HEK293 (cell line): ENCODE data around the gene BIRC6.

ENCODE experiments used
- CTCF ChIA-PET: fragments of 350-600 bp; formaldehyde crosslinking; extraction: SDS; loops from one replicate; lab custom pipeline; 2021; ENCODE audit warnings: antibody characterized with exemption; lab: Yijun Ruan, JAX
- POLR2A ChIA-PET: fragments of 300-600 bp; formaldehyde crosslinking; extraction: SDS; loops from one replicate; lab custom pipeline; 2020; ENCODE audit warnings: antibody characterized with exemption, inconsistent platforms; lab: Yijun Ruan, JAX
- H3K27ac ChIP-seq: fragments of 200-500 bp; sonication (Bioruptor generic); 2 replicates; pipeline ENCODE4 v1.5.1; 2014; ENCODE audit warnings: low read depth, low read length, control low read depth, inconsistent platforms; ENCODE audit errors: extremely low read depth
- H3K36me3 ChIP-seq, 2 experiments: fragments of 200-500 bp in 1 of 2; sonication (Bioruptor generic) in 1 of 2; 1 replicate in 1 of 2; 2 replicates in 1 of 2; pipeline ENCODE4 v1.5.1; 2014 to 2017; ENCODE audit warnings: inconsistent platforms in 2 of 2, low read length in 2 of 2; ENCODE audit not compliant: control insufficient read depth in 2 of 2, insufficient read depth in 1 of 2
- H3K4me1 ChIP-seq: fragments of 200-500 bp; sonication (Bioruptor generic); 2 replicates; pipeline ENCODE4 v1.5.1; 2014; ENCODE audit warnings: mild to moderate bottlenecking, low read length, inconsistent platforms; ENCODE audit not compliant: control insufficient read depth, insufficient read depth
- H3K4me3 ChIP-seq: 2 replicates; pipeline ENCODE4 v1.5.1; 2011; ENCODE audit warnings: low read depth, mild to moderate bottlenecking, control low read depth, low read length, moderate library complexity
- H3K9me3 ChIP-seq: fragments of 200-500 bp; sonication (Bioruptor generic); 2 replicates; pipeline ENCODE4 v1.5.1; 2014; ENCODE audit warnings: low read depth, low read length, inconsistent platforms; ENCODE audit not compliant: control insufficient read depth, insufficient read depth
- PRDM1 ChIP-seq: fragments of 450-650 bp; formaldehyde crosslinking; IDR thresholded peaks from 2 replicates; pipeline ENCODE4; 2016; ENCODE audit warnings: missing biosample characterization, missing genetic modification characterization
- ZBTB1 ChIP-seq: fragments of 450-650 bp; formaldehyde crosslinking; IDR thresholded peaks from 2 replicates; pipeline ENCODE4 v1.5.1; 2016; ENCODE audit warnings: missing biosample characterization, missing genetic modification characterization
- ZBTB17 ChIP-seq: fragments of 450-650 bp; formaldehyde crosslinking; IDR thresholded peaks from 2 replicates; pipeline ENCODE4 v1.5.1; 2016; ENCODE audit warnings: missing biosample characterization, missing genetic modification characterization
- ZNF274 ChIP-seq, 2 experiments: fragments of 200-500 bp in 1 of 2; fragments of 450-650 bp in 1 of 2; sonication (Bioruptor generic) in 1 of 2; formaldehyde crosslinking in 1 of 2; IDR thresholded peaks; 2 replicates each; pipeline versions ENCODE4 v1.5.1 to v1.6.1; 2014 to 2016; ENCODE audit warnings: borderline replicate concordance in 1 of 2, inconsistent platforms in 1 of 2, low read length in 1 of 2, missing biosample characterization in 1 of 2, missing genetic modification characterization in 1 of 2
- ZNF394 ChIP-seq: fragments of 450-650 bp; formaldehyde crosslinking; IDR thresholded peaks from 2 replicates; pipeline ENCODE4 v1.5.1; 2016; ENCODE audit warnings: missing biosample characterization, missing genetic modification characterization, mild to moderate bottlenecking, moderate library complexity, borderline replicate concordance
- ZNF501 ChIP-seq: fragments of 450-650 bp; formaldehyde crosslinking; IDR thresholded peaks from 2 replicates; pipeline ENCODE4 v1.5.1; 2016; ENCODE audit warnings: missing biosample characterization, missing genetic modification characterization
- ZNF555 ChIP-seq: fragments of 450-650 bp; formaldehyde crosslinking; conservative IDR thresholded peaks from 2 replicates; pipeline ENCODE4 v1.5.1; 2017; ENCODE audit warnings: missing biosample characterization, mild to moderate bottlenecking, missing genetic modification characterization, inconsistent platforms
- ZNF660 ChIP-seq: fragments of 450-650 bp; IDR thresholded peaks from 2 replicates; pipeline ENCODE4 v1.5.1; 2018; ENCODE audit warnings: missing biosample characterization, mild to moderate bottlenecking, missing genetic modification characterization
- ZNF837 ChIP-seq: fragments of 450-650 bp; formaldehyde crosslinking; IDR thresholded peaks from 2 replicates; pipeline ENCODE4 v1.5.1; 2016; ENCODE audit warnings: missing biosample characterization, missing genetic modification characterization
- TF ChIP-seq, protein P1 (sequence below): fragments of 450-650 bp; formaldehyde crosslinking; IDR thresholded peaks from 2 replicates; pipeline ENCODE4 v1.5.1; 2016; ENCODE audit warnings: missing biosample characterization, missing genetic modification characterization
- TF ChIP-seq, protein P2 (sequence below): fragments of 450-650 bp; formaldehyde crosslinking; IDR thresholded peaks from 2 replicates; pipeline ENCODE4 v1.5.1; 2016; ENCODE audit warnings: missing biosample characterization, missing genetic modification characterization
- TF ChIP-seq, protein P3 (sequence below): fragments of 450-650 bp; formaldehyde crosslinking; IDR thresholded peaks from 2 replicates; pipeline ENCODE4 v1.5.1; 2016; ENCODE audit warnings: missing biosample characterization, missing genetic modification characterization
- TF ChIP-seq, protein P4 (sequence below): fragments of 450-650 bp; formaldehyde crosslinking; IDR thresholded peaks from 2 replicates; pipeline ENCODE4 v1.5.1; 2016; ENCODE audit warnings: missing biosample characterization, missing genetic modification characterization
- TF ChIP-seq, protein P5 (sequence below): fragments of 450-650 bp; formaldehyde crosslinking; IDR thresholded peaks from 2 replicates; pipeline ENCODE4 v1.5.1; 2016; ENCODE audit warnings: missing biosample characterization, missing genetic modification characterization, low read depth
- TF ChIP-seq, protein P6 (sequence below): fragments of 450-650 bp; formaldehyde crosslinking; IDR thresholded peaks from 2 replicates; pipeline ENCODE4 v1.5.1; 2017; ENCODE audit warnings: missing biosample characterization, missing genetic modification characterization
- TF ChIP-seq, protein P7 (sequence below): IDR thresholded peaks from 2 replicates; pipeline ENCODE4 v1.6.1; 2011; ENCODE audit warnings: mild to moderate bottlenecking, low read depth, low read length, borderline replicate concordance

The BIRC6 gene

DNA sequence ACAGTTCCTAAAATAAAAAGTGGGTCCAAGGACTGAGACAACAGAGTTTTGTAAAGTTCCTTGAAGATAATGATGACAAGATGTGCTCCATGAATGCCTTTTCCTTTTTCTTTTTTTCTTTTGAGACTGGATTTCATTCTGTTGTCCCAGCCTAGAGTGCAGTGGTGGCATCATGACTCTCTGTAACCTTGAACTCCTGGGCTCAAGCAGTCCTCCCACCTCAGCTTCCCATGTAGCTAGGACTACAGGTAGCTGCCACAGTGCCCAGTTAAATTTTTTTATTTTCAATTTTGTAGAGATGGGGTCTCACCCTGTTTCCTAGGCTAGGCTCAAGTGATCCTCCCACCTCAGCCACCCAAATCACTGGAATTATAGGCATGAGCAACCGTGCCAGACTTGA is 254.9 kb downstream of the BIRC6 start:
- H3K4me1 ChIP-seq: no peaks in the 10 kb centered on the region
- H3K27ac ChIP-seq: no peak overlapping the region
- TF ChIP-seq ZNF837 (tag by site-specific recombination): no peak
- TF ChIP-seq ZNF394 (tag by site-specific recombination): no peak
- TF ChIP-seq, protein P1, sequence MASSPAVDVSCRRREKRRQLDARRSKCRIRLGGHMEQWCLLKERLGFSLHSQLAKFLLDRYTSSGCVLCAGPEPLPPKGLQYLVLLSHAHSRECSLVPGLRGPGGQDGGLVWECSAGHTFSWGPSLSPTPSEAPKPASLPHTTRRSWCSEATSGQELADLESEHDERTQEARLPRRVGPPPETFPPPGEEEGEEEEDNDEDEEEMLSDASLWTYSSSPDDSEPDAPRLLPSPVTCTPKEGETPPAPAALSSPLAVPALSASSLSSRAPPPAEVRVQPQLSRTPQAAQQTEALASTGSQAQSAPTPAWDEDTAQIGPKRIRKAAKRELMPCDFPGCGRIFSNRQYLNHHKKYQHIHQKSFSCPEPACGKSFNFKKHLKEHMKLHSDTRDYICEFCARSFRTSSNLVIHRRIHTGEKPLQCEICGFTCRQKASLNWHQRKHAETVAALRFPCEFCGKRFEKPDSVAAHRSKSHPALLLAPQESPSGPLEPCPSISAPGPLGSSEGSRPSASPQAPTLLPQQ (tag by site-specific recombination): no peak
- TF ChIP-seq, protein P2, sequence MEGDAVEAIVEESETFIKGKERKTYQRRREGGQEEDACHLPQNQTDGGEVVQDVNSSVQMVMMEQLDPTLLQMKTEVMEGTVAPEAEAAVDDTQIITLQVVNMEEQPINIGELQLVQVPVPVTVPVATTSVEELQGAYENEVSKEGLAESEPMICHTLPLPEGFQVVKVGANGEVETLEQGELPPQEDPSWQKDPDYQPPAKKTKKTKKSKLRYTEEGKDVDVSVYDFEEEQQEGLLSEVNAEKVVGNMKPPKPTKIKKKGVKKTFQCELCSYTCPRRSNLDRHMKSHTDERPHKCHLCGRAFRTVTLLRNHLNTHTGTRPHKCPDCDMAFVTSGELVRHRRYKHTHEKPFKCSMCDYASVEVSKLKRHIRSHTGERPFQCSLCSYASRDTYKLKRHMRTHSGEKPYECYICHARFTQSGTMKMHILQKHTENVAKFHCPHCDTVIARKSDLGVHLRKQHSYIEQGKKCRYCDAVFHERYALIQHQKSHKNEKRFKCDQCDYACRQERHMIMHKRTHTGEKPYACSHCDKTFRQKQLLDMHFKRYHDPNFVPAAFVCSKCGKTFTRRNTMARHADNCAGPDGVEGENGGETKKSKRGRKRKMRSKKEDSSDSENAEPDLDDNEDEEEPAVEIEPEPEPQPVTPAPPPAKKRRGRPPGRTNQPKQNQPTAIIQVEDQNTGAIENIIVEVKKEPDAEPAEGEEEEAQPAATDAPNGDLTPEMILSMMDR (tag by site-specific recombination): no peak
- TF ChIP-seq, protein P3, sequence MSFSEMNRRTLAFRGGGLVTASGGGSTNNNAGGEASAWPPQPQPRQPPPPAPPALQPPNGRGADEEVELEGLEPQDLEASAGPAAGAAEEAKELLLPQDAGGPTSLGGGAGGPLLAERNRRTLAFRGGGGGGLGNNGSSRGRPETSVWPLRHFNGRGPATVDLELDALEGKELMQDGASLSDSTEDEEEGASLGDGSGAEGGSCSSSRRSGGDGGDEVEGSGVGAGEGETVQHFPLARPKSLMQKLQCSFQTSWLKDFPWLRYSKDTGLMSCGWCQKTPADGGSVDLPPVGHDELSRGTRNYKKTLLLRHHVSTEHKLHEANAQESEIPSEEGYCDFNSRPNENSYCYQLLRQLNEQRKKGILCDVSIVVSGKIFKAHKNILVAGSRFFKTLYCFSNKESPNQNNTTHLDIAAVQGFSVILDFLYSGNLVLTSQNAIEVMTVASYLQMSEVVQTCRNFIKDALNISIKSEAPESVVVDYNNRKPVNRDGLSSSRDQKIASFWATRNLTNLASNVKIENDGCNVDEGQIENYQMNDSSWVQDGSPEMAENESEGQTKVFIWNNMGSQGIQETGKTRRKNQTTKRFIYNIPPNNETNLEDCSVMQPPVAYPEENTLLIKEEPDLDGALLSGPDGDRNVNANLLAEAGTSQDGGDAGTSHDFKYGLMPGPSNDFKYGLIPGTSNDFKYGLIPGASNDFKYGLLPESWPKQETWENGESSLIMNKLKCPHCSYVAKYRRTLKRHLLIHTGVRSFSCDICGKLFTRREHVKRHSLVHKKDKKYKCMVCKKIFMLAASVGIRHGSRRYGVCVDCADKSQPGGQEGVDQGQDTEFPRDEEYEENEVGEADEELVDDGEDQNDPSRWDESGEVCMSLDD (tag by site-specific recombination): no peak
- TF ChIP-seq ZNF660 (tag by site-specific recombination): no peak
- TF ChIP-seq PRDM1 (tag by site-specific recombination): no peak
- peaks cover 44 to 55% of the 10 kb centered on the region in 2 experiments for H3K36me3 ChIP-seq
- ChIA-PET CTCF (no interaction called here), POLR2A (no interaction called here)
- no peak overlapping the region for H3K4me3 ChIP-seq
- H3K9me3 ChIP-seq: no peaks in the 10 kb centered on the region

DNA sequence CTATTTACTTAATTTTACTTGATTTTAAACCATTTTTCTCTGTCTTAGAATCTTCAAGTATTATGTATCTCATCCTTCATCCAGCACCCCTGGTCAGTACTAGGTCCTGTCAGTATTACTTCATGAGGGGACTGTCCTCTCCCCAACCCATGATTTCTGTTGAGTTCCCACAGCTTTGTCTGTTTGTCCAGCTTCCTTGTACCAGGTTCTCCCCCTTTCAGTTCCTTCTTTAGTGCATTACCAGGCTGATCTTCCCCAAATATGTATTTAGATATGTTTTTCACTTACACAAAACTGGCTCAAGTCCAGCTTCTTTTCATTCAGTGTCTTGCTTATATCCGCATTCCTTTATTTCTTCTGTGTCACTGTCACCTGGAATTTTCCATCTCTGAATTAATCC is 257.3 kb downstream of the BIRC6 start:
- no peaks in the 10 kb centered on the region for H3K9me3 ChIP-seq
- ChIA-PET POLR2A (no interaction called here), CTCF (interaction anchor here (0.6 kb wide), 1 partner anchor 904 kb away, joined by 3 read pairs; no protein-coding TSS in a partner anchor)
- peaks cover 49 to 58% of the 10 kb centered on the region in 2 experiments for H3K36me3 ChIP-seq
- H3K4me3 ChIP-seq: no peak overlapping the region
- no peaks in the 10 kb centered on the region for H3K4me1 ChIP-seq
- TF ChIP-seq ZBTB17 (tag by site-specific recombination) (no peak), ZNF274 (IDR thresholded peaks at IDR 0.05; ENCODE audit: low read length) (no peak), ZNF274 (tag by site-specific recombination; IDR thresholded peaks at IDR 0.05; ENCODE audit: borderline replicate concordance) (no peak), ZNF501 (no peak), ZNF555 (tag by site-specific recombination) (no peak), ZBTB1 (tag by site-specific recombination) (no peak)
- TF ChIP-seq, protein P4, sequence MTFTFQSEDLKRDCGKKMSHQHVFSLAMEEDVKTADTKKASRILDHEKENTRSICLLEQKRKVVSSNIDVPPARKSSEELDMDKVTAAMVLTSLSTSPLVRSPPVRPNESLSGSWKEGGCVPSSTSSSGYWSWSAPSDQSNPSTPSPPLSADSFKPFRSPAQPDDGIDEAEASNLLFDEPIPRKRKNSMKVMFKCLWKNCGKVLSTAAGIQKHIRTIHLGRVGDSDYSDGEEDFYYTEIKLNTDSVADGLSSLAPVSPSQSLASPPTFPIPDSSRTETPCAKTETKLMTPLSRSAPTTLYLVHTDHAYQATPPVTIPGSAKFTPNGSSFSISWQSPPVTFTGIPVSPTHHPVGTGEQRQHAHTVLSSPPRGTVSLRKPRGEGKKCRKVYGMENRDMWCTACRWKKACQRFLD (tag by site-specific recombination): no peak
- TF ChIP-seq, protein P5, sequence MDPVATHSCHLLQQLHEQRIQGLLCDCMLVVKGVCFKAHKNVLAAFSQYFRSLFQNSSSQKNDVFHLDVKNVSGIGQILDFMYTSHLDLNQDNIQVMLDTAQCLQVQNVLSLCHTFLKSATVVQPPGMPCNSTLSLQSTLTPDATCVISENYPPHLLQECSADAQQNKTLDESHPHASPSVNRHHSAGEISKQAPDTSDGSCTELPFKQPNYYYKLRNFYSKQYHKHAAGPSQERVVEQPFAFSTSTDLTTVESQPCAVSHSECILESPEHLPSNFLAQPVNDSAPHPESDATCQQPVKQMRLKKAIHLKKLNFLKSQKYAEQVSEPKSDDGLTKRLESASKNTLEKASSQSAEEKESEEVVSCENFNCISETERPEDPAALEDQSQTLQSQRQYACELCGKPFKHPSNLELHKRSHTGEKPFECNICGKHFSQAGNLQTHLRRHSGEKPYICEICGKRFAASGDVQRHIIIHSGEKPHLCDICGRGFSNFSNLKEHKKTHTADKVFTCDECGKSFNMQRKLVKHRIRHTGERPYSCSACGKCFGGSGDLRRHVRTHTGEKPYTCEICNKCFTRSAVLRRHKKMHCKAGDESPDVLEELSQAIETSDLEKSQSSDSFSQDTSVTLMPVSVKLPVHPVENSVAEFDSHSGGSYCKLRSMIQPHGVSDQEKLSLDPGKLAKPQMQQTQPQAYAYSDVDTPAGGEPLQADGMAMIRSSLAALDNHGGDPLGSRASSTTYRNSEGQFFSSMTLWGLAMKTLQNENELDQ (tag by site-specific recombination): no peak
- TF ChIP-seq, protein P6, sequence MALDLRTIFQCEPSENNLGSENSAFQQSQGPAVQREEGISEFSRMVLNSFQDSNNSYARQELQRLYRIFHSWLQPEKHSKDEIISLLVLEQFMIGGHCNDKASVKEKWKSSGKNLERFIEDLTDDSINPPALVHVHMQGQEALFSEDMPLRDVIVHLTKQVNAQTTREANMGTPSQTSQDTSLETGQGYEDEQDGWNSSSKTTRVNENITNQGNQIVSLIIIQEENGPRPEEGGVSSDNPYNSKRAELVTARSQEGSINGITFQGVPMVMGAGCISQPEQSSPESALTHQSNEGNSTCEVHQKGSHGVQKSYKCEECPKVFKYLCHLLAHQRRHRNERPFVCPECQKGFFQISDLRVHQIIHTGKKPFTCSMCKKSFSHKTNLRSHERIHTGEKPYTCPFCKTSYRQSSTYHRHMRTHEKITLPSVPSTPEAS (tag by site-specific recombination): no peak
- TF ChIP-seq, protein P7, sequence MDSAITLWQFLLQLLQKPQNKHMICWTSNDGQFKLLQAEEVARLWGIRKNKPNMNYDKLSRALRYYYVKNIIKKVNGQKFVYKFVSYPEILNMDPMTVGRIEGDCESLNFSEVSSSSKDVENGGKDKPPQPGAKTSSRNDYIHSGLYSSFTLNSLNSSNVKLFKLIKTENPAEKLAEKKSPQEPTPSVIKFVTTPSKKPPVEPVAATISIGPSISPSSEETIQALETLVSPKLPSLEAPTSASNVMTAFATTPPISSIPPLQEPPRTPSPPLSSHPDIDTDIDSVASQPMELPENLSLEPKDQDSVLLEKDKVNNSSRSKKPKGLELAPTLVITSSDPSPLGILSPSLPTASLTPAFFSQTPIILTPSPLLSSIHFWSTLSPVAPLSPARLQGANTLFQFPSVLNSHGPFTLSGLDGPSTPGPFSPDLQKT: no peak
- no peak overlapping the region for H3K27ac ChIP-seq
